NCI-H2029 treated with DMSO at 0.1 percent for 48 hours (cell line): Measurements from ENCODE around the gene UBL4B.

ENCODE experiments used
- DNase-seq: peaks from one replicate; lab custom pipeline; 2025; lab: John Stamatoyannopoulos, UW

The UBL4B gene

DNA sequence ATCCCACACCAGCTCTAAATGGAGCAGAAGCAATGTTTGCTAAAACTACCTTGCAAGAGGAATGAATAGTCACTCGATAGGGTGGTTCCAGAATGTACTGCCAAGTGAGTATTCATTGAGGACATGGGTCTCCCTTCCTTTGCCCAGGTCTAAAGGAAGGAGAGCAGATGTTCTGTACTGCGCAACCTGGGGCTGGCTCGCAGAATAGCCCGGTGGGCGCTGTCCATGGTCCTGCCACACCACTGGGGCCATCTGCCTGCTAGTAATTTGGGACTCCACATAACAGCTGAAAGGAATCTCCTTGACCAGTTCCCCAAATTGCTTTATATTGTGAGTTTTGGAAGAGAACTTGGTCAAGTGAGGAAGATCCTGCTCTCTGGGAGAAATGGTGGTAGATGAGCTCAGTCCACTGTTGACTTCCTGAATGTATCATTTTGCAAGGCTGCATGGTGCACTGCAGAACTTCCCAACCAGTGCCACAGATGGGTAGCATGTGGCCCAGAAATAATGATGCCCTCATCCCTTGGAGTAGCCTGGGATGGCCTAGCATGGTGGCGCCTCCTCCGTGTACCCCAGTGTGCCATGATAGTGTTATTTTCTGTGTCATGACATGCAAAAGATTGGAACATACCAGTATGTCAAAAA is 43.8 kb downstream of the UBL4B start:
- DNase-seq = no peak

DNA sequence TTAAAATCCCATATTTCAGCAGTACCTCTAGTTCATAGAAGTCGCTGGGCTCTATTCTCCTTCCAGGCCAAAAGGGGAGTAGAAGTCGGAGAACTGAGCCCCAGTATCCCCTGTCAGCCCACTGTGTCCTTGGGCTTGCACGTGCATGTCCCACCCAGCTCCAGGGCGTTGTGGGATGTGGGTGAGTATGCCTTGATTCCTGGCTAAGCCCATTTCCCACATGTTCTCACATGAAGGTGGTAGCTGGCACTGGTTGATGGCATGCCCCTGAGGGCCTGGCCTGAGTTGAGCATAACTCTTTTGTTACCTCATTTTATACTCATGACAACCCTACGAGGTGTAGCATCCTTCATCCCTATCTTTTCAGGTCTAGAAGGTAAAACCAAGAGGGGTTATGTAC is 46.0 kb downstream of the UBL4B start:
- no peak for DNase-seq

DNA sequence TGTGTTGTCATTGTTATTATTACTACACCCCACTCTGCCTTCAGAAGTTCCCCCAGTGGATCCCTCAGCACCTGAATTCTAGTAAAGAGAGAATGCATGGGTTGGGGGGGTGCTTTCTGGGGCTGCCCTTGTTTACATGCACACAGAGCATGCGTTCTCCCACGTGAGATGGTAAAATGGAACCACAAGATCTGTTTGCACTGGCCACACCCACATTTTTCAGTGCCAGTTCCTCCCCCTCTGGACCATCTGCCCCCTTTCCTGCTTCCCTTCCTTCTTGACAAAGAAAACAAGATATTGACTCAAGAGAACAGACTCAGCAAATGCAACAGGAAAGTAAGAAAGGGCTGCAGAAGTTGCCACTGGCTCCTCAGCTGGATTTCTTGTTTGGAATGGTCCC is 46.9 kb downstream of the UBL4B start:
- DNase-seq = no peak

GRCh38 chr1:110160538-110161100 is 48.4 kb downstream of the UBL4B start:
- no peak for DNase-seq

GRCh38 chr1:110161165-110161564 is 48.9 kb downstream of the UBL4B start:
- no peak for DNase-seq

- DNase-seq = no peak
Observed at GRCh38 chr1:110161849-110162248, 49.6 kb downstream of the UBL4B start.
